Erythroblast (primary cell): ENCODE results near the gene ADD3.

Experiments
- GATA1 ChIP-seq: IDR thresholded peaks from 2 replicates; pipeline ENCODE4 v1.6.1; 2011; ENCODE audit warnings: low read depth, mild to moderate bottlenecking, control low read depth, low read length, moderate library complexity
- POLR2A ChIP-seq: IDR thresholded peaks from 2 replicates; pipeline ENCODE4 v1.6.1; 2011; ENCODE audit warnings: mild to moderate bottlenecking, low read length

- TF ChIP-seq POLR2A (peak; percentile 5), GATA1 (no peak)
Measured at GRCh38 chr10:110076559-110077318, 69.0 kb downstream of the ADD3 start.
